ENCODE results near the gene UBE2G1.
"Not testable (repeated sequence)": the region's sequence is repeated elsewhere in the genome, so short reads cannot be mapped to it uniquely, and the experiment has no call there.

UBE2G1 gene, protein sequence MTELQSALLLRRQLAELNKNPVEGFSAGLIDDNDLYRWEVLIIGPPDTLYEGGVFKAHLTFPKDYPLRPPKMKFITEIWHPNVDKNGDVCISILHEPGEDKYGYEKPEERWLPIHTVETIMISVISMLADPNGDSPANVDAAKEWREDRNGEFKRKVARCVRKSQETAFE

DNA sequence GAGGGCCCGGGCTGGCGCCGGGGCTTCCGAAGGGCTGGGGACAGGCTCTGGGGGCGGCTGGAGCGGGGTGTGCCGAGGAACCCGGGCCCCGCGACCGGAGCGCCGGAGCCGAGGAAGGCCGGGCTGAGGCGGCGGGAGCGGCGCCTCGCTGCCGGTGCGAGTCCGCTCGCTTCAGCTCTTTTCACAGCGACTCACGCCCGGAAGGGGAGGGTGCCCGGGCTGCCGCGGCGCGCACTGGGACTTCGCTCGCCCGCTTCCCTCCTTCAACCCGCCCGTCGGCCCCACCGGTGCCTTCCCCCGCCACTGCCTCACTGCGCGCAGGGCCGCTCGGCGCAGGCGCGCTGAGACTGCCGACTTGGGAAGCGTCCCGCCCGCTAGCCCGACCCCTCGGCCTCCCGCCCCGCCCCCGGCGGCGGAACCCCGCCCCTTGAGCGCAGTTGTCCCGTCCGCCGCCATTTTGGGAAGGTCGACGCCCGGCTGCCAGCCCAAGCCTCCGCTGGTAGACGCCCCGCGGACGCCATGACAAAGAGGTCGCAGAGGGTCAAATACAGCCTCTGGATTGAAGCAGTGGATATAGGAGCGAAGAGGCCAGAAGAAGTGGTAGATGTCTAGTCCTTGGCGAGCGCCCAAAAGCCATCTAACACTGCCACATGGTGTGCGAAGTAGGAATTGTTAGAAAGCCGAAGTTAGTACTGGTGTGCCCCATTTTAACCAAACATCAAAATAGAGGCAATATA lies at the start of gene UBE2G1:
Gene UBE2G1, minus strand, starts transcription at position 349 of the 737 bp plus-strand sequence. CDS start 359 bp downstream, outside the sequence.
- peak; percentile 95 for DNase-seq

DNA sequence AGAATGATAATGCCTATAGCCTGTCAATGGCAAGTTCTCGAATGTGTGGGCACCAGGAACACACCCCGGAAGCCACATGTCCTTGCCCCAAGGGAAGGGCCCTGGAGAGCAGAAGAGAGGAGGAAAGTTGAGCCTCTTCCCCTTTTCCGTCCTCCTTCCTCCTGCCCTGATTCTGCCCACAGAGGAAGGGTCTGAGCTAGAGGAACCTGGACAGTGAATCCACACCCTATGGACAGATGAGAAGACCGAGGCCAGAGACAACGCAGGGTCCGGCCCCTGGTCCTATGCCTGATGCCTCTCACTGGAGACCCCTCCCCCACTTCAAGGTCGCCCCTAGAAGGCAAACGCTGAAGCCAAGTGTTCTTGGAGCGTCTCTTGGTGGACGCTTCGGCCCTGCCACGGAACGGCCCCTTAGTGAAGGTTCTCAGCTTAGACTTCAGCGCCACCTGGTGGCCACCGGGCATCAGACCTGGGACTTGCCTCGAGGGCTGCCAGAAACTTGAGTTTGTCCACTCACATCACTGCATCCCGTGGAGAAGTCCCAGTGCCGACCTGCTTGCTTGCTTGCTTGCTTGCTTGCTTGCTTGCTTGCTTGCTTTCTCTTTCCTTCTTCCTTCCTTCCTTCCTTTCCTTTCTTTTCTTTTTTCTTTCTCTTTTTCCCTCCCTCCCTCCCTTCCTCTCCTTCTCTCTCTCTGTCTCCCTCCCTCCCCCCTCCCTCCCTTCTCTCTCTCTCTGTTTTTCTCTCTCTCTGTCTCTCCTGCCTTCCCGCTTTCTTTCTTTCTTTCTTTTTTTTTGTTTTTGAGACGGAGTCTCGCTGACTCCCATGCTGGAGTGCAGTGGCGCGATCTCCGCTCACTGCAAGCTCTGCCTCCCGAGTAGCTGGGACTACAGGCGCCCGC lies 46.7 kb upstream of the UBE2G1 start:
- DNase-seq = peak; percentile 81

DNA sequence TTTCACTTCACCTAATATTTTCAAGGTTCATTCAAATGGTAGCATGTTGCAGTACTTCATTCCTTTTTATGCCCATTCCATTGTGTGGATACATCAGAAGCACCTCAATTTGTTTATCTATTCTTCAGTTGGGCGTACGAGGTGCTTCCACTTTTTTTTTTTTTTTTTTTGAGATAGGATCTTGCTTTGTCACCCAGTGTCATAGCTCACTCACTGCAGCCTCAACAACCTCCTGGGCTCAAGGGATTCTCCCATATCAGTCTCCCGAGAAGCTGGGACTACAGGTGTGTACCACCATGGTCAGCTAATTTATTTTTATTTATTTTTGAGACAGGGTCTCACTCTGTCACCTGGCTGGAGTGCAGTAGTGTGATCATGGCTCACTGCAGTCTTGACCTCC lies 44.7 kb upstream of the UBE2G1 start:
- no peak for DNase-seq

DNA sequence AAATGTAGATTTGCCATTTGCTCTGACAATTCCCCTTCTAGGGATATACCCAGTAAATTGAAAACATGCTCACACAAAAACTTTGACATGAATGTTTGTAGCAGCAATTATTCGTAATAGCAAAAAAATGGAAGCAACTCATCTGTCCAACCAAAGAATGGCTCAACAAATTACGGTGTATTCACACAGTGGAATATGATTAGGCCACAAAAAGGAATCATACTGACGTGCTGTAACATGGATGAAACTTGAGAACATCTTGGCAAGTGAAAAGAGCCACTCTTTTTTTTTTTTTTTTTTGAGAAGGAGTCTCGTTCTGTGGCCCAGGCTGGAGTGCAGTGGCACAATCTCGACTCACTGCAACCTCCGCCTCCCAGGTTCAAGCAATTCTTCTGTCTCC lies 43.2 kb upstream of the UBE2G1 start:
- no peak for DNase-seq

DNA sequence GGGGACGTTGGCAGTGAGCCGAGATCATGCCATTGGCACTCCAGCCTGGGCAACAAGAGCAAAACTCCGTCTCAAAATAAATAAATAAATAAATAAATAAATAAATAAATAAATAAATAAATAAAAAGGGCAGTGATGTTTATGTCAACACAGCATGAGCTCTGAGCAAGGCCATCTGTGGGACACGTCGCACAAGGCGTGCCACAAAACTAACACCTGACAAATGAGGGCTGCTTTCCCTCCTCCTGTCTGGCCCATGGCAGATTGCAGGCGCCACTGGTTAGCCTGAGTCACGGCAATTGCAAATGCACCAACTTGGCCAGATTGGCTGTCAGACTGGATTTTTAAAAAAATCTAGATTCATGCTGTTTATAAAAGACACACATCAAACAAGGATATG lies 41.4 kb upstream of the UBE2G1 start:
- DNase-seq = no peak

DNA sequence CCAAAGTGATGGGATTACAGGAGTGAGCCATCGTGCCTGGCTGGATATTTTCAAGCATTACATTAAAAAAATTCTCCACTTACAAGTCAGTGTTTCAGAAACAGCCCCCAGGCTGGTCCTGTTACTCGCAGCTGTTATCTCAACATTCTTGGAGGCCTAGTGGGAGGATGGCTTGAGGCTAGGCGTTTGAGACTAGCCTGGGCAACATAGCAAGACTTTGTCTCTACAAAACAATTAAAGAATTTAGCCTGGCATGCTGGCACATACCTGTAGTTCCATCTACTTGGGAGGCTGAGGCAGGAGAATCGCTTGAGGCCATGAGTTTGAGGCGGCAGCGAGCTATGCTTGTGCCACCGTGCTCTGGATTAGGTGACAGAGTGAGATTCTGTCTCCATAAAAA lies 40.7 kb upstream of the UBE2G1 start:
- no peak for DNase-seq

GRCh38 chr17:4406386-4406785 lies 39.9 kb upstream of the UBE2G1 start:
- DNase-seq = no peak

- DNase-seq = no peak
Observed at GRCh38 chr17:4405699-4406098, 39.2 kb upstream of the UBE2G1 start.

DNA sequence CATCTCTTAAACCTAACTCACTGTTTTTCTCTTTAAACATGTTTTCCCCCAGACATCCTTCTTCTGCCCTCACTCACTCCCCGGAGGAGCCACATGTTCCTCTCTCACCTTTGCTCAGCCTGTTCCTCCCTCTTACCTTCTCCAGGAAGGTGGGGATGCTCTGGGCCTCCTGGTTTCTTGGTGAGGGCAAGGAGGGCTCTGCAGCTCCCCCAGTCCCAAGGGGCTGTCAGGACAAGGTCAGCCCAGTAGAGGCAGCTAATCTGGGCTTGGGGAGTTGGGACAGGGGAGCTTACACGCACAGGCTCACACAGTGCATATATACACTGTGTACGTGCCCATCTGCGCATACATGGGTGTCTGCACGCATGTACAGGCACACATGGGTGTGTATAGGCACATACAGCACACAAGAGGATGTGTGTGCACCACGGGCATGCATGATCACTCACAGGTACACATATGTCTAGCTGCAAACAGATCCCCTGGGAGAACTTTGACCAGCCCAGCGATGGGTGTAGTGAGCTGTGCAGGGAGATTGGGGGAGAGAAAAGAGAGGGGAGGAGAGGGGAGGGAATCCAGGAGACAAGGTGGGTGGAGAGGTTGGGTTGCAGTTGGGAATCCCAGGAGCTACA lies 38.7 kb upstream of the UBE2G1 start:
- no peak for DNase-seq

DNA sequence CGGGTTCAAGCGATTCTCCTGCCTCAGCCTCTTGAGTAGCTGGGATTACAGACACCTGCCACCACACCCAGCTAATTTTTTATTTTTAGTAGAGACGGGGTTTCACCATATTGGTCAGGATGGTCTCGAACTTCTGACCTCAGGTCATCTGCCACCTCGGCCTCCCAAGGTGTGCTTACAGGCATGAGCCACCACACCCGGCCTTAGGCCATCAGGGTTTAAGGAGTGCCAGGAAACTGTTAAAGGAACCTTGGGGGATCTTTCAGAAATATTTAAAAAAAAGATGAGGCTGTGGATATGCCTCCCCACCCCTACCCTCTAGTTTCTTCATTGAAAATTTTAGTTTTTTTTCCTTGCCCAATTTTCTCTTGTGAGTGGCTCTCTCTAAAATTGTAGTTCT lies 31.4 kb upstream of the UBE2G1 start:
- no peak for DNase-seq

GRCh38 chr17:4395111-4395478 lies 28.6 kb upstream of the UBE2G1 start:
- DNase-seq = no peak

- DNase-seq = no peak
Observed at GRCh38 chr17:4394208-4395110, 28.0 kb upstream of the UBE2G1 start.

- DNase-seq = no peak
Observed at GRCh38 chr17:4393806-4394205, 27.3 kb upstream of the UBE2G1 start.

- DNase-seq = no peak
Observed at GRCh38 chr17:4389079-4389478, 22.6 kb upstream of the UBE2G1 start.

DNA sequence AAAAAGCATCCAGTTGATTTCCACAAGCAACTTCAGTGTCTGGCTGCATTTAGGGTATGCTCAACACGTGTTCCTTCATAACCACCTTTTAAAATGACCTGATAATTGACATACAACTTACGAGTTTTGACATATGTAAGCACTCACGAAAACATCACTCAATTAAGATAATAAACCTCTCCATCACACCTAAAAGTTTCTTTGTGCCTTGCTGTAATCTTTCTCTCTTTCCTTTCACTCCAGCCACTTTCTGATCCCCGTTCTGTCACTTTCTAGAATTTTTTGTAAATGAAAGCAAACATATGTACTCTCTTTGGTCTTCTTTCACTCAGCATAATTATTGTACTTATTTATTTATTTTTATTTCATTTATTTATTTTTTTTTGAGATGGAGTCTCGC lies 20.7 kb upstream of the UBE2G1 start:
- DNase-seq = no peak

GRCh38 chr17:4386406-4386805 lies 19.9 kb upstream of the UBE2G1 start:
- no peak for DNase-seq

GRCh38 chr17:4381690-4382671 lies 15.5 kb upstream of the UBE2G1 start:
- DNase-seq = no peak

DNA sequence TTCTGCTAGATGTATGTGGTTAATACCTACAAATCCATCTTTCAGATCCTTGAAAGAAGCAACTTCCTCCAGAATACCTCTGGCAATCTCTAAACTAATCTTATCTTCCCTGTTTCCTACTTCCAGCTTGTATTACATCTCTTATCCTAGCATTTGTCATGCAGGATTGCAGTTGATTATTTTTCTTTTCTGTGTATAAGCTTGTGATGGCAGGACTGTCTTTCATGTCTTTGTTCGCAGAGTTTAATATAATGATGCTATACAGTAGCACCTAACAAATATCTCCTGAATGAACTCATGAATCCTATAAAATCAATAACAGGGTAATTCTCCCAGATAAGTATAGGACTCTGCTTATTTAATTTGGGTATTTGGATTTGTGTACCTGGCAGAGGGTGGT lies 12.2 kb upstream of the UBE2G1 start:
- no peak for DNase-seq

DNA sequence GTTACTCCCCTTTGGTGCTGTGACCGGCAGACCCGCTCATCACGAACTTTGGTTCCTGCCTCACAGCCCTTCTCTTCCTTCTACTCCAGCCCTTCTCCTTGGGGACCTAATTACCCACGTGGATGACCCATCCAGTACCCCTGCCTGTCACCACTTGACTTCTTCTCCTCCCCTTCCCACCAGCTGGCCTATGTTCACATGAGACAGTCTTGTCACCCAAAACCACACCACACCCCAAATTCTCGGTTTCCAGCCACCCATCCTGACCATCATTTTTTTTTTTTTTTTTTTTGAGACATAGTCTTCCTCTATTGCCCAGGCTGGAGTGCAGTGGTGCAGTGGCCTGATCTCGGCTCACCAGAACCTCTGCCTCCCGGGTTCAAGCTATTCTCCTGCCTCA lies 10.8 kb upstream of the UBE2G1 start:
- not testable (repeated sequence) for DNase-seq

GRCh38 chr17:4375796-4376440 lies 9.4 kb upstream of the UBE2G1 start:
- DNase-seq = not testable (repeated sequence)

All from DMS79 (cell line).